Measurements from ENCODE around the gene HOXA3. TPM values are rescaled to one million over a fixed set of nuclear protein-coding genes. Genes with fewer than 3 reads are reported as not detected.

Gene HOXA3
- total and polyA plus RNA-seq, 9 of the 15 experiments (the other 6 are each of a cell fraction or from before 2014, with no cell fraction given) = 0.04 to 0.13 TPM; not detected in 7

- Histone ChIP-seq H2AFZ (ENCODE audit: low read depth, low read length) (no peak overlapping the region), H3K79me2 (ENCODE audit: control insufficient read depth, insufficient read depth, low read length) (no peaks in the 10 kb centered on the region), H3K9ac (ENCODE audit: insufficient read depth in 1 of 2, low read depth in 2 of 2, low read length in 2 of 2) (no peak overlapping the region), H3K36me3 (ENCODE audit: control insufficient read depth, insufficient read depth, low read length) (no peaks in the 10 kb centered on the region), H3K27me3 (ENCODE audit: control insufficient read depth in 2 of 2, insufficient read depth in 2 of 2, low read length in 2 of 2) (peaks cover 51 to 71% of the 10 kb centered on the region in 2 experiments), H3K9me3 (replicated peaks; ENCODE audit: control insufficient read depth, insufficient read depth, low read depth, low read length) (no peaks in the 10 kb centered on the region), H3K4me2 (ENCODE audit: insufficient read depth, low read length) (no peak overlapping the region), H3K9me1 (ENCODE audit: control insufficient read depth, insufficient read depth, low read length) (no peaks in the 10 kb centered on the region), H4K20me1 (replicated peaks; ENCODE audit: control insufficient read depth, insufficient read depth, low read length) (0 out of 2 replicates have a peak, but pooled peaks cover 8% of the 10 kb centered on the region), H3K4me3 (no peak overlapping the region), H3K4me1 (replicated peaks in 1 of 2; ENCODE audit: control insufficient read depth in 2 of 2, insufficient read depth in 2 of 2, low read length in 2 of 2) (peaks cover 0 to 17% of the 10 kb centered on the region in 2 experiments; a peak in 2 of 5 replicates), H3K27ac (ENCODE audit: extremely low read depth, low read depth, low read length) (no peak overlapping the region)
- FAIRE-seq = no peak
- TF ChIP-seq ZNF280B (CRISPR knock-in tag; IDR thresholded peaks at IDR 0.05) (no peak), CBX2 (IDR thresholded peaks at IDR 0.05; ENCODE audit: insufficient read depth, low read length, poor library complexity, severe bottlenecking) (peak; percentile 4)
- ATAC-seq = no peak
- POLR2A ChIA-PET = interaction anchor here (0.8 kb wide), 1 partner anchor 291 kb away, joined by 3 read pairs; no protein-coding TSS in a partner anchor
- CTCF ChIA-PET (ENCODE audit: low intra/inter-chr PET ratio) = no interaction called here
- 8% methylated on average over 4 of the region's 4 CpGs for whole genome bisulfite sequencing (ENCODE audit: insufficient coverage, low coverage, missing lambda C conversion rate)
- intact Hi-C loops (cut with micrococcal nuclease) (no loop called here), in situ Hi-C loops (cut with MboI) (loop anchor here (5.0 to 10.0 kb wide), 4 partner anchors 373 to 816 kb away; no protein-coding TSS in a partner anchor)
- DNase-seq (ENCODE audit: extremely low read depth in 1 of 4, low spot score in 3 of 4) = no peak
- BruUV-seq (replicated peaks) = no TSS peak
These were observed 49.2 kb upstream of the HOXA3 start for GRCh38 chr7:27201580-27202017.

Data from K562 (cell line).